Stimulated activated CD8-positive, alpha-beta memory T cell treated with anti-CD3 and anti-CD28 coated beads, Interleukin-7, amount 100 ng/mL, for 1 hour (primary cell): ENCODE results near the gene LRRIQ4.
A peak's percentile ranks its signal among the peaks of the same experiment; 100 is the strongest.

Experiments
- DNase-seq, 2 donors: peaks; one replicate each; pipeline ENCODE4 v3.0.0-alpha.2; 2020; ENCODE audit warnings: low read depth in 2 of 2

LRRIQ4 gene

GRCh38 chr3:169855514-169855913 is 42.8 kb downstream of the LRRIQ4 start:
- DNase-seq = no peak

- no peak for DNase-seq
Measured at GRCh38 chr3:169857811-169858210, 45.1 kb downstream of the LRRIQ4 start.

- no peak for DNase-seq
Measured at GRCh38 chr3:169861871-169862270, 49.2 kb downstream of the LRRIQ4 start.

- peak; percentile 18 to 27 for DNase-seq
Measured at GRCh38 chr3:169863458-169863899, 50.8 kb downstream of the LRRIQ4 start.

GRCh38 chr3:169864270-169864669 is 51.6 kb downstream of the LRRIQ4 start:
- DNase-seq = no peak

GRCh38 chr3:169865176-169865767 is 52.6 kb downstream of the LRRIQ4 start:
- DNase-seq = no peak

DNA sequence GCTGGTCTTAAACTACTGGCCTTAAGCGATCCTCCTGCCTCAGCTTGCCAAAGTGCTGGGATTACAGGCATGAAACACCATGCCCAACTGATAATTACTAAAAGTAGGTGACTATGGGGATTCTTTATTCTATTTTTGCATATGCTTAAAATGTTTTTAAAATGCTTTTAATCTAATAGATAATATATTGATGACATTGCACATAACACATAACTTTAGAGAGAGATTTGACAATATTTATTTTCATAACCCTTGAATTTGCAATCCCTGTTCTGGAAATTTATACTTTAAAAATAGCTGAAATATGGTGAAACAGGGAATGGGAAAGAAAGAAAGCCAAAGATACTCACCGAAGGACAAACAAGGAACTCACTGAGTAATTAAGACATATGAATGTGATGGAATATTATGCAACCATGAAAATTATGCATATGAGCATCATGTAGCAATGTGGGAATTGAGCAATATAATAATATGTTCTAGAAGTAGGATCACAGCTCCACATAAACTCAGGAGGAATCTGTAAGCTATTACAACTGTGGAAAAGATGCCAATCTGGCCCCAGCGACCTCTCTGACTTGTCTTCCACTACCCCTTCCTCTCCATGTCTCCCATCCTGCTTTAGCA is 55.0 kb downstream of the LRRIQ4 start:
- DNase-seq = no peak

GRCh38 chr3:169868369-169868768 is 55.7 kb downstream of the LRRIQ4 start:
- no peak for DNase-seq

- DNase-seq = no peak
Measured at GRCh38 chr3:169869484-169870220, 57.0 kb downstream of the LRRIQ4 start, which contains the start of gene LRRC31. LRRC31 (minus strand) TSS chr3:169869935; CDS start chr3:169869807, 128 bp downstream.

GRCh38 chr3:169871129-169871886 is 58.6 kb downstream of the LRRIQ4 start:
- no peak for DNase-seq

DNA sequence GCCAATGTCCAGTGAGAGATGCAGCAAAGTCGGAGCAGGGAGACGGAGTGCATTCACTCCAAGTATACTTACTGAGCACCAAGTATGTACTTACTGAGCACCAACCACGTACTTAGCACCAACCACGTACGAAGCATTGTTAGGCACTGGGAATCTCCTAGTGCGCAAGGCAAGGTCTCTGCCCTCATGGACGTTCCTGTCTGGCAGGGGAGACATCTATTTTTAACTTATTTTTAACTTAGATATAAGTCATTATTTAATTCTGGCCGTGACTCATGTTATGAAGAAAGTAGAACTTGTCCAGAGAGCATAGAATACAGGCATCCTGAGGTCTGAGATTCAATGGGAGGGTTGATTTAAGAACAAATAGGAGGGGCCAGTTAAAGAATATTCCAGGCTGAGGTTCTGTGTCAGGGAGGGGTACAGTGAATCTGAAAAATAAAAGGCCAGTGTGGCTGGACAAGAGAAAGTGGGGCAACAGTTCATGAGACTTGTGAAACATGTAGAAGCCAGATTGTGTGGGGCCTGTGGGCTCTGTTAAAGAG is 66.4 kb downstream of the LRRIQ4 start:
- no peak for DNase-seq

GRCh38 chr3:169879845-169880575 is 67.3 kb downstream of the LRRIQ4 start:
- DNase-seq = no peak

DNA sequence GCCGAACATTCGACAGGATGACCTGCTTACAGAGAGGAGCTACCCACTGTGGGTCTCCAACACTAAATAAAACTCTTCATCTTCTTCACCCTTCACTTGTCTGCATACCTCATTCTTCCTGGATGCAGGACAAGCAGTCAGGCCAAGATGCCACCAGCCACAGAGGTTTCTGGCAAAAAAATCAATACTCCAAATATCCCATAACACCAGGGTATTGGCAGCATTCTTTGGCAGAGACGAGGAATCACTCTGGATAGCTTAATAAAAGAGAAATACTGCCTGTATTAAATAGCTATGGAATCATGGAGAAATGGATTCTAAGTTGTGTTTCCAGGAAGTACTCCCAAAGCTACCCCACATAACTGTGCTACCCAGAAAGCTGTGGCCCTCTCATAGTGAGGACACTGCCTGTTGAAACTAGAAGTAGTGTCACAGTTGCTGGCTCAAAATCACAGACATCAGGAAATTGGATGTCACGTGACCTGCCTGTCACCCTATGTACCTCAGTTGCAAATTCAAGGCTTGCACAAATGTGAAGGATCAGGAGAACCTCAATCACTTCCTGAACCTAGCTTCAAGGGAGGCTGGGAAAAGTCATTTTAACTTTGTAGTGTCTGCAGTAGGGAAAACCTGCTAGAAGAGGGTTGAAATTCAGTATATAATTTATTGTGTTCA is 68.0 kb downstream of the LRRIQ4 start:
- DNase-seq = no peak

GRCh38 chr3:169886671-169887070 is 74.0 kb downstream of the LRRIQ4 start:
- no peak for DNase-seq
